SKM-1 treated with dmso at 0.1 percent for 144 hours (cell line): ENCODE measurements around the gene ARPC4.

ENCODE experiments used
- DNase-seq: peaks from one replicate; lab custom pipeline; 2025; ENCODE audit not compliant: unreplicated experiment; lab: John Stamatoyannopoulos, UW

ARPC4 gene

DNA sequence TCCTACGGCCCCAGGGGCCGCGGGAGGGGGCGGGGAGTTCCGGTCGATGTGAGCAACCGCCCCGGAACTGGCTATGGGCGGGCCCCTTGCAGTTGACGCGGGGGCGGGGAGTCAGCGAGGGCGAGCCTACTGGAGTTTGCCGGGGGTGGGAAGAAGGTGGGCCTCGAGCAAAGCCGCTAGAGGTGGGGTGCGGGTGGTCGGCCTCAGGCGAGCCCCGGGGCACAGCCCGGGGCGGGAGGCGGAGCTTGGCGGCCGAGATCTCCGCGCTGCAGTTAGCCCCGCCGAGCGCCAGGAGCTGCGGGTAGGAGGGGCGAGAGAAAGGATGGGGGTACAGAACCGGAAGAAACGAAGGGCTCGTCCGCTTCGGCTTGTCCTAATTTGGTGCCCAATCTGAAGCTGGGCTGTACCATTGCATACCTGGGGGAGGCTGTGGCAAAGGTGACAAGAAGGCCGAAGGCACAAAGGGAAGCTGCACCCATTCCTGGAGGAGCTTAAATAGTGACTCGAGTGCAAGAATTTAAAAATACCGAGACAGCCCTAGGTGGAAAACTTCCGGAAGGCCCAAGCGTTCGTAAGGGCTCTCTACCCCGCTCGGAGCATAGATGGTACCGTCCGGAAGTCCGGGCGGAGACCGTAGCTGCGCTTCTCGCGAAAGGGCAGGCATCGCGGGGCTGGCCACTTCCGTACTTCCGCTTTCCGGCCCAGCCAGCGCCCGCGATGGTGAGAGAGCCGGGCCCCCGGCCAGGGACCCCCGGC is at the start of gene ARPC4, which contains the start of gene TADA3:
Gene ARPC4 (plus strand): TSS at position 678 of the 756 bp plus-strand sequence. CDS start 40 bp downstream, at position 718.
Gene TADA3 (minus strand): TSS at position 69 of the 756 bp plus-strand sequence. CDS start 1,007 bp downstream, outside the sequence.
- DNase-seq = peak; percentile 96

DNA sequence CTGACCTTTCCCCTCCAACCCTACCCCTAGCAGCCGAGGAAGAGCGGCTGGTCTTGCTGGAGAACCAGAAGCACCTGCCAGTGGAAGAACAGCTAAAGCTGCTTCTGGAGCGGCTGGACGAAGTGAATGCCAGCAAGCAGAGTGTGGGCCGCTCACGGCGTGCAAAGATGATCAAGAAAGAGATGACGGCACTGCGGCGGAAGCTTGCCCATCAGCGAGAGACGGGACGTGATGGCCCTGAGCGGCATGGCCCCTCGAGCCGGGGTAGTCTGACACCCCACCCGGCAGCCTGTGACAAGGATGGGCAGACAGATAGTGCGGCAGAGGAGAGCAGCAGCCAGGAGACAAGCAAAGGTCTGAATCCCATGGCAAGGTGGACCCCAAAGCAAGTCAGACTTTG is 49.3 kb upstream of the ARPC4 start:
- no peak for DNase-seq

DNA sequence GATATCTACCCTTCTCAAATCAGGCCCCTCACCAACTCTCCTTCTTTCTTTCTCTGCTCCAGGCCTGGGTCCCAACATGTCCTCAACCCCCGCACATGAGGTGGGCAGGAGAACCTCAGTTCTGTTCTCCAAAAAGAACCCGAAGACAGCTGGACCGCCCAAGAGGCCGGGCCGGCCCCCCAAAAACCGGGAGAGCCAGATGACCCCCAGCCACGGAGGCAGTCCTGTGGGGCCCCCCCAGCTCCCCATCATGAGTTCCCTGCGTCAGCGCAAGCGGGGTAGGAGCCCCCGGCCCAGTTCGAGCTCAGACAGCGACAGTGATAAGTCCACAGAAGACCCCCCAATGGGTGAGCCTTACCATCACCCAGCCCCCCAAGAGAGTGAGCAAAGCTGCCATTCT is 48.7 kb upstream of the ARPC4 start:
- no peak for DNase-seq

DNA sequence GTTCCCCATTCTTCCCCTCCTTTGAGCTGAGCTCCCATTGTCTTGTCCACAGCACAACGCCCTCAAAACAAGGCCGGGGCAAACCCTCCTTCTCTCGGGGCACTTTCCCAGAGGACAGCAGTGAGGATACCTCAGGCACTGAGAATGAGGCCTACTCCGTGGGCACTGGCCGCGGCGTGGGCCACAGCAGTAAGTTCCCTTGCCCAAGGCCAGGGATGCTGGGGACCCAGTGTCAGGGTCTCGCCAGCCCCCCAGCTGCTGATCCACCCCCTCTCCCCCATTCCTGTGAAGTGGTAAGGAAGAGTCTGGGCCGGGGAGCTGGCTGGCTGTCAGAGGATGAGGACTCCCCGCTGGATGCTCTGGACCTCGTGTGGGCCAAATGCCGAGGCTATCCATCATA is 47.4 kb upstream of the ARPC4 start:
- DNase-seq = no peak

DNA sequence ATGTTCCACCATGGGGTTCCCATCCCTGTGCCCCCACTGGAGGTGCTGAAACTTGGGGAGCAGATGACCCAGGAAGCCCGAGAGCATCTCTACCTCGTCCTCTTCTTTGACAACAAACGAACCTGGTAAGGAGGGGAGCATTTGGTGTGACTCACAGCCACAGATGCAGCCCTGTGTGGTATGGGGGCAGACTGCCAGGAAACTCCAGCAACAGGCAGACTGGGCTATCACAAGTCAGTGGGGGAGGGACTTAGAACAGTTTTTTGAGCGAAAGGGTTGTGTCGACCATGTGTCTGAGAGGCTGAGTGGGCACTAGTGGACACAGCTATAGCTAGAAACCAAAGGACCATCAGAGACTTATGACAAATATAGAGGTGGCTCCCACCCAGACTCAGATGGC is 46.6 kb upstream of the ARPC4 start:
- no peak for DNase-seq

DNA sequence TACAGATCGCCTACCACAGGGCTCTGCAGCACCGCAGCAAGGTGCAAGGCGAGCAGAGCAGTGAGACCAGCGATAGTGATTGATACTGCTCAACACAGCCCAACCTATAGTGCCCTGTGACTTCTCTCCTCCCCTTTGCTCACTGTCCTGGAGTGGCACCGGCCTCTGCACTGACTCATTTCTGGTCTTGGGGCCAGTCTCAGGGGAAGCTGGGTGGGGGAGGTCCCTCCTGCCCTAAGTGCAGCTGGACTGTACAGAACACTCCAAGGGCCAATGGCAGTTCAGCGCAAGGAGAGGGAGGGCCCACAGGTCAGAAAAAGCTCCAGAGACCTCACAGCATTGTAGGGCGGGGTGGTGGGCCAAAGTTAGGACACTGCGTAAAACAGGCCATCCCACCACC is 45.6 kb upstream of the ARPC4 start:
- no peak for DNase-seq

DNA sequence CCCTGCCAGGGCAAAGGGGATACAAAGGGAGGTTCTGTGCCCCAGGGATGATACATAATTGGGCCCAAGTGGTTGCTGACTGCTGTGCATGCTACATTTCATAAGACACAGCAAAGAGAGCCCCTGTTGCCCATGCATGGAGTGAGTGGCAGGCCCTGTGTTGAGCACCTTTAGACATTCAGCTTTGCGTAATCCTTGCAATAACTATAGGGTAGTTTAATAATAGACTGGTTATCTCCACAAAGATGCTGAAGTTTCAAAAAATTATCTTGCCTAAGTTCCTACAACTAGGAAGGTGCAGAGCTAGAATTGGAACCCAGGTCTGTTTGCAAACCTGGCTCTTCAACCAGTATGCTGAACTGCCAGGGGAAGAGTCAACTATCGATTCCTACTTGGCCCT is 44.9 kb upstream of the ARPC4 start:
- no peak for DNase-seq

DNA sequence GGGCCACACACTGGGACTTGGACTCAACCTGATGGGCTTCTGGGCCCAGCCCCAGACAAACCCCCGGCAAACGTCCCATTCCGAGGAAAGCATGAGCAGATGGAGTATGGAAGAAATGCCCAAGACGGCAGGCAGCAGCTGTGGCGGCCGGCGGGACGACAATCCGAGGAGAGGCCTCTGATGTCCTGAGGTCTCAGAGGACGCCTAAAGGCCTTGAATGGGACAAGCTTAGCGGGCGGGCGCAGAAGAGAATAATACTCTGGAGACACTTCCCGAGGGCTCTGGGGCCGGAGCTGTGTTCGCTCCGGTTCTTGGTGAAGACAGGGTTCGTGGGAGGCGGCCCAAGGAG is 43.6 kb upstream of the ARPC4 start:
- DNase-seq = no peak

DNA sequence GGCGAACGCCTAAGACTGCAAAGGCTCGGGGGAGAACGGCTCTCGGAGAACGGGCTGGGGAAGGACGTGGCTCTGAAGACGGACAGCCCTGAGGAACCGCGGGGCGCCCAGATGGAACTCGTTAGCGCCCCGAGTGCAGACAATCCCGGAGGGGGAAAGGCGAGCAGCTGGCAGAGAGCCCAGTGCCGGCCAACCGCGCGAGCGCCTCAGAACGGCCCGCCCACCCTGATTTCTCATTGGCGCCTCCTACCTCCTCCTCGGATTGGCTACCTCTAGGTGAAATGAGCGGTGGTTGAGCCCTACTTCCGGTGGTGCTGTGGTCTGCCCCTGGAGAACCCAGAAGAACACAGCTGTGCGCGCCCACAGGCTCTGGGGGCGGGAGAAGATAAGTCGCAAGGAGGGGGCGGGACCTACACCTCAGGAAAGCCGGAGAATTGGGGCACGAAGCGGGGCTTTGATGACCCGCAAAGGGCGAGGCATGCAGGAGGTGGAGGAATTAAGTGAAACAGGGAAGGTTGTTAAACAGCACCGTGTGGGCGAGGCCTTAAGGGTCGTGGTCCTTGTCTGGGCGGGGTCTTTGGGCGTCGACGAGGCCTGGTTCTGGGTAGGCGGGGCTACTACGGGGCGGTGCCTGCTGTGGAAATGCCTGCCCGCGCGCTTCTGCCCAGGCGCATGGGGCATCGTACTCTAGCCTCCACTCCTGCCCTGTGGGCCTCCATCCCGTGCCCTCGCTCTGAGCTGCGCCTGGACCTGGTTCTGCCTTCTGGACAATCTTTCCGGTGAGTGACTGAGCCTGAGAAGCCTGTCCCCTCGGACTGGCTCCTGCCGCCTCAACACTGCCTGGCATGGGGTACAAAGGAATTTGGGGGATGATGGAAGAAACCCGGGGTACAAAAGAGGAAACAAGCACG is 43.0 kb upstream of the ARPC4 start, which contains the start of gene OGG1:
Gene OGG1 (plus strand): TSS at position 308 of the 911 bp plus-strand sequence. CDS start 335 bp downstream, at position 643.
- peak; percentile 99 for DNase-seq

DNA sequence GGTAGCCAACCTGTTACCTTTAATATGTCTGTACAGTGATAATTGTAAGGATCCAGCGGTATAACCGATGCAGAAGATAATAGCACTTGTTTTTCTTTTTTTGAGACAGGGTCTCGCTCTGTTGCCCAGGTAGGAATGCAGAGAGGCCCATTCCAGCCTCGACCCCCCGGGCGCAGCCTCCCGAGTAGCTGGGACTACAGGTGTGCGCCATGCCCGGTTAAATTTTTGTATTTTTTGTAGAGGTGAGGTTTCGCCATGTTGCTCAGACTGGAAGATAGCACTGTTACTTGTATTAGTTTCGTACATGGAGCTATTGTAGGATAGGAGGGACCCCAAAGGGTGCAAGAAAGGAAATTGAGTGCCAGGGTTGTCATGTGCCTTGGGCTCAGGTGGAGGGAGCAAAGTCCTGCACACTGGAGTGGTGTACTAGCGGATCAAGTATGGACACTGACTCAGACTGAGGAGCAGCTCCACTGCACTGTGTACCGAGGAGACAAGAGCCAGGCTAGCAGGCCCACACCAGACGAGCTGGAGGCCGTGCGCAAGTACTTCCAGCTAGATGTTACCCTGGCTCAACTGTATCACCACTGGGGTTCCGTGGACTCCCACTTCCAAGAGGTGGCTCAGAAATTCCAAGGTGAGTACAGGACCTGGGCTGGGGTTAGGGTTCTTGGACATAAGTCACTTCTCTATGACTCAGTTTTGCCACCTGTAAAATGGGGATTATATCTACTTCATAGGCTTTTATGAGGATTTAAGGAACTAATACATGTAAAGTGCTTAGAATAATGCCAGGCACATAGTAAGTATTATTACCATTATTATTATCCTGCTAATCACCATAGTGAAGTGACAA is 42.1 kb upstream of the ARPC4 start:
- DNase-seq = no peak

DNA sequence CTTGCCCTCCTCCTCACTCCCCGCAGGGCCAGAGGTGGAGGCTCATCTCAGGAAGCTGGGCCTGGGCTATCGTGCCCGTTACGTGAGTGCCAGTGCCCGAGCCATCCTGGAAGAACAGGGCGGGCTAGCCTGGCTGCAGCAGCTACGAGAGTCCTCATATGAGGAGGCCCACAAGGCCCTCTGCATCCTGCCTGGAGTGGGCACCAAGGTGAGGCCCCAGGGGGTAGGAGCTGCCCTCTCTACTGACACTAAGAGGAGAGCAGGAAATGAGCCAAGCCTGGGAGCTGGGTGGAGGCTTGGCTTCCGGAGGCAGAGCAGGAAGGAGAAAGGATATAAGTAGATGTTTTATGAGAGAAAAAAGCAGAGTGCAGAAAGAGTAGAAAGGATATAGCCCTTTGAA is 38.2 kb upstream of the ARPC4 start:
- no peak for DNase-seq

DNA sequence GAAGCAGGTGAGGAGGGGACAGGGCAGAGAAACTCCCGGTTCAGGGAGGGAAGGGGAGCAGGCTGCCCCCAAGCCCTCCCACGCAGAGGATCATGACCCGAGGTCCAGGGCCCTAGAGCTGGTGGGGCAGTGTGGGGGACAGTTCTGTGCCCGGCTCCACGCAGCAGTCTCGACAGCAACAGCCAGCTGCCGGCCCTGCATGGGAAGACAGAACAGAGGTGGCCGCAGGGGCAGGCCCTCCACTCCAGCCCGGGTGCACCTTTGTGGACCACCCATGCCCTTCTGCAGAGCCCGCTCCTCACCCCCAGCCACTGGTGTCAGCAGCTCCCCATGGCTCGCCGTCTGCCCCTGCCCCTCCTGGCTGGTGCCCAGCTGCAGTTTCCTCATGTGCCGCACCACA is 35.5 kb upstream of the ARPC4 start:
- DNase-seq = no peak

DNA sequence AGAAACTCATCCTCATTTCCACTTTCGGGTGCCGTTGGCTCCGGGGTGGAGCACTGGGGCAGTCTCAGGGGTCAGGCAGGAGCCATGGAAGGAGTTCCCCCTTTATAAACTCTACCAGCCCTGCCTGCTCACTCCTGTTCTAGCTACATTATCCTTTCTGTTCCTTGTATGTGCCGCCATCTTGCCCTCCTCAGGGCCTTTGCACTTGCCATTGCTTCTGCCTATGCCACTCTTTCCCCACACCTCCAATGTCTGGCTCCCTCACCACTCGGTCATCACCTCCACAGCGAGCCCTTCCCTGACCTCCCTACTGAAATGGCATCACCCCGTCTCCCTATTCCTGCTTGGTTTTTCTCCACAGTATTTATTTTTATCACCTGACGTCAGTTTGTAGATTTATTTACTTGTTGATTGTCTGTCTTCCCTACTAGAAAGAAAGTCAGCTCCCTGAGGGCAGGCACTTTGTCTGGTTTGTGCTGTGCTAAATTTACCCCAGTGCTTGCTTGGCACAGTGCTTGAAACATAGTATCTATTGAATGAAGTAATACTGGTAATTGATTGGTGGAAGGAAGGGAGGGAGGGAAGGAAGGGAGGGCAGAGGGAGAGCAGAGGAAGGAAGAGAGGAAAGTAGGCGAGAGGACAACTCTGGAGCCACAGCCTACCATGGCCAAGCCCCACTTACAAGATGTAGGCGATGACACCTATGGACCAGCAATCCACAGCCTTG is 31.9 kb upstream of the ARPC4 start:
- DNase-seq = no peak

DNA sequence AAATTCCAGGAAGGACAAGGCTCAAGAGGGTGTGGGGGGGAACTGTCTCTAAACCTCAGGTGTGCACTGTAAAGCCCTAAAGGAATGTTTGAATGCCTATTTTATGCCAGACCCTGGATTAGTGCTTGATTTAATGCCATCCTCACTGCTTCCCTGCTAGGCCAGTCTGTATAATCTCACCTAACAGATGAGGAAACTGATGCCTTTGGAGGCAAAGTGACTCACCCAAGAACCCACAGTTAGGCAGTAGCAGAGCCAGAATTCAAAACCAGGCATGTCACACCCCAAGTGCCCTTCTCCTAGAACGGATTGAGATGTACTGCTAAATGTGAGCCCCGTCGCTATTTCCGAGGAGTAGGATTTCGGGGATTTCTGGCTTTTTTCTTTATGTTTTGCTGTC is 31.0 kb upstream of the ARPC4 start:
- no peak for DNase-seq

DNA sequence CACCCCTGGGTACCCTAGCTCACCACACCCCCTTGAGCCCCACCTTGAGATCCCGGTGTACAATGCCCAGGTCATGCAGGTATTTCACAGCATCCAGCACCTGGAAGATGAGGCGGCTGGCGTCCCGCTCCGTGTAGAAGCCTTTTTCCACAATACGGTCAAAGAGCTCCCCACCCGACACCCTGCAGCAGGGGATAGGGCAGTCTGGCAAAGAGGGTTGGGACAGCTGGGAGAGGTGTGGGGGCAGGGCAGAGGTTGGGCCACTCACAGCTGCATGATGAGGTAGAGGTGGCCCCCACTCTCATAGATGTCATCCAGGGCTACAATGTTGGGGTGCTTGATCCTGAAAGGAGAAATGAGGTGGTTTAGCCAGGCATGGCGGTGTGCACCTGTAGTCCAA is 30.0 kb upstream of the ARPC4 start:
- DNase-seq = no peak

DNA sequence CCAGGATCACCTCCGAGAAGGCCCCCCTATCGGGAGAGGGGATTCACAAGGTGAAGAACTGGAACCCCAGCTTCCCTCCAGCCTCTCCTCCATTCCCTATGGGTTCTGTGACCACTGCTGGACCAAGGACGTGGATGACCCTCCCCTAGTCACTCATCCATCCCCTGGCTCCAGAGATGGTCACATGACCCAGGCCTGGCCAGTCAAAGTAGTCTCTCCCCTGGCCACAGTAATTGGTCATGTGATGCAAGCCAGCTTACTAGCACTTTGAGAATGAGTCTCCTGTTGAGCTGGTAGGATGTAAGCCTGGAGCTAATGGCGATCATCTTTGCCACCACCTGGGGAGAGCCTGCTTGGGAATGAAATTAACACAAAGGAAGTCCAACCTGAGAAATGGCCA is 27.0 kb upstream of the ARPC4 start:
- no peak for DNase-seq

DNA sequence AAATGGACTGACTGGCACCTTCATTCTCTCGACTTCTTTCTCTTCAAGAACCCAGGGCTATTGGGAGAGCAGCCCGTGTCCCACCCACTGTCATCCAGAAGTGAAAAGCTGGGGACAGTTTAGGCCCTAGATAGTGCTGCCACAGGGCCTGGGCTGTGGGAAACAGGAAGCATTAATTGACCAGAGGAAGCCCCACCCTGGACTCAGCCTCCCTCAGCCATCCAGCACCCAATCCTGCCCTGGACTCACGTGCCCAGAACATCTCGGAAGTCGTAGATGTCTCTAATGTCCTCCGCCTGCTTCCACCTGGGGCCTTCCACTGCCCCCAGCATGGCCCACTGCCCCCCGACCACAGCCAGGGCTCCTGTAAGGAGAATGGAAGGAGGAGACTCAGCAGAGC is 25.5 kb upstream of the ARPC4 start:
- DNase-seq = no peak

DNA sequence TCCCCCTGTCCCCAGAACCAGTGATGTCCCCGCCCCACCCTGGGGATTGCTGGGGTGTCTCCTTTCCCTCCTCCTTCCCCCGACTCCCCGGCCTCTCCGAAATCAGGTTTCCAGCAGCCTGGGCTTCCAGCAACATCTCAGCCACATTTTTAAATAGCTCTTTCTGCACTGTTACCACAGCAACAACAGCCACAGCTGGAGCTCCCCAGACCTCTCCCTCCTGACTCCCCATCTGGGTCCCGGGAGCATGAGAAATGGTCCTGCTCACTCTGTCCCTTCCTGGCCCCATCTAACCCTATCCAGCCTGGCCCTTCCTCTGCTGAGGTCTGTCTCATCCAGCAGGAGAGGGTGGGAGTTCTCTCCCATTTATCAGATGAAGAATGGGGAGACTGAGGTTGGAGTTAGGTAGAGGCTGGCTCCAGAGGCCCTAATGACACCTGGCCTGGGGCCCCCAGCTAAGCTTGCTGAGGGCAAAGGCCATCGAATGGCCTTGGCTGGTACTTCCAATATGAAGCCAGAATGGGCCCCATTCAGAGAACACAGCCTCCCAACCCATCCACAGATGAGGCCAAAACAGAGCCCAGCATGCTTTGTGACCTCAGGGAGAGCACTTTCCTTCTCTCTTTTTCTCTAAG is 24.6 kb upstream of the ARPC4 start:
- no peak for DNase-seq

DNA sequence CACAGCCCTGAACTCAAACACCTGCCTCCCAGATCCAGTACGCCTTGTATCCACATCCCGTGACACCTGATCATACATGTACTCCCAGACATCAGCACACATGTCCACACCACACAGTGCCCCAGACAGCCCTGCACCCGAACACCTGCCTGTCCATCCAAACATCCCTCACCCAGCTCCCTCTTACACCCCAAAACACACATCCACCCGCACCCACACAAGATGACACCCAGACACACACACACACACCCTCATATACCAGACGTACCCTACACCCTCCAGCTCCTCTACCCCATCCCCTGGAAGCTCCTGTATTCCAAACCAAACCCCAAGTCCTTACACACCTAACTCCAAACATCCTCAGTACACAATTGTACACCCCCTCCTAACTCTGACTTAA is 23.9 kb upstream of the ARPC4 start:
- DNase-seq = no peak
